GM12878 (cell line): ENCODE measurements around the gene SRGAP1. TPM values are rescaled to one million over a fixed set of nuclear protein-coding genes. Genes with fewer than 3 reads are reported as not detected.
A peak's percentile ranks its signal among the peaks of the same experiment; 100 is the strongest.

ENCODE experiments used
- BHLHE40 ChIP-seq, 2 experiments: fragments of 450-650 bp in 1 of 2; IDR thresholded peaks; 2 replicates each; pipeline ENCODE4 v1.6.1; 2011 to 2017; ENCODE audit warnings: low read depth in 2 of 2, borderline replicate concordance in 1 of 2, improper control_type of control experiment in 1 of 2, low read length in 1 of 2, mild to moderate bottlenecking in 1 of 2
- CBX3 ChIP-seq: fragments of 200-600 bp; sonication (generic); IDR thresholded peaks from 2 replicates; pipeline ENCODE4 v1.6.1; 2016; ENCODE audit warnings: low read depth, borderline replicate concordance
- E2F8 ChIP-seq: fragments of 450-650 bp; IDR thresholded peaks from 2 replicates; pipeline ENCODE4 v1.6.1; 2018; ENCODE audit warnings: mild to moderate bottlenecking, low read depth, moderate library complexity; ENCODE audit not compliant: partially characterized antibody
- EED ChIP-seq: sonication (generic); IDR thresholded peaks from 2 replicates; pipeline ENCODE4 v1.6.1; 2016; ENCODE audit warnings: antibody characterized with exemption, low read depth
- FOS ChIP-seq: IDR thresholded peaks from 3 replicates; pipeline ENCODE4 v1.6.1; 2011; ENCODE audit warnings: borderline replicate concordance; ENCODE audit not compliant: insufficient read length; ENCODE audit errors: extremely low read depth
- HDGF ChIP-seq: fragments of 450-650 bp; IDR thresholded peaks from 2 replicates; pipeline ENCODE4 v1.6.1; 2016; ENCODE audit warnings: antibody characterized with exemption
- IKZF1 ChIP-seq: fragments of 450-650 bp; conservative IDR thresholded peaks from 2 replicates; pipeline ENCODE4 v1.6.1; 2017; ENCODE audit warnings: antibody characterized with exemption, mild to moderate bottlenecking
- IKZF2 ChIP-seq, 2 experiments: fragments of 450-650 bp; IDR thresholded peaks; 2 replicates each; pipeline ENCODE4 v1.6.1; 2017; ENCODE audit warnings: mild to moderate bottlenecking in 2 of 2, moderate library complexity in 2 of 2
- JUND ChIP-seq: IDR thresholded peaks from 2 replicates; pipeline ENCODE4 v1.6.1; 2012; ENCODE audit warnings: low read depth, mild to moderate bottlenecking, low read length, improper control_type of control experiment, moderate library complexity
- MXI1 ChIP-seq: fragments of 150-350 bp; IDR thresholded peaks from 2 replicates; pipeline ENCODE4 v1.6.1; 2011; ENCODE audit warnings: low read depth, mild to moderate bottlenecking, inconsistent platforms, low read length, improper control_type of control experiment
- MYC ChIP-seq: IDR thresholded peaks from 2 replicates; pipeline ENCODE4 v1.6.1; 2011; ENCODE audit warnings: mild to moderate bottlenecking, low read length, moderate library complexity, inconsistent platforms; ENCODE audit not compliant: insufficient read depth, insufficient replicate concordance, insufficient read length, severe bottlenecking
- NBN ChIP-seq: fragments of 450-650 bp; IDR thresholded peaks from 2 replicates; pipeline ENCODE4 v1.6.1; 2016
- NFYA ChIP-seq: IDR thresholded peaks from 2 replicates; pipeline ENCODE4 v1.6.1; 2011; ENCODE audit warnings: low read depth, mild to moderate bottlenecking, low read length, improper control_type of control experiment, borderline replicate concordance
- NFYB ChIP-seq: IDR thresholded peaks from 2 replicates; pipeline ENCODE4 v1.6.1; 2011; ENCODE audit warnings: low read depth, mild to moderate bottlenecking, low read length, improper control_type of control experiment, moderate library complexity; ENCODE audit not compliant: insufficient read depth
- PRDM15 ChIP-seq: fragments of 450-650 bp; formaldehyde crosslinking; IDR thresholded peaks from 2 replicates; pipeline ENCODE4 v1.4.0; 2020; ENCODE audit warnings: mild to moderate bottlenecking, moderate library complexity
- RFX5 ChIP-seq: IDR thresholded peaks from 2 replicates; pipeline ENCODE4 v1.6.1; 2011; ENCODE audit warnings: low read depth, low read length, improper control_type of control experiment
- SIN3A ChIP-seq: IDR thresholded peaks from 2 replicates; pipeline ENCODE4 v1.6.1; 2012; ENCODE audit warnings: low read depth, low read length, improper control_type of control experiment
- SUPT20H ChIP-seq: IDR thresholded peaks from 2 replicates; pipeline ENCODE4 v1.6.1; 2011; ENCODE audit warnings: low read depth, mild to moderate bottlenecking, low read length, moderate library complexity, borderline replicate concordance; ENCODE audit not compliant: control insufficient read depth
- TAF1 ChIP-seq: IDR thresholded peaks from 2 replicates; pipeline ENCODE4 v1.6.1; 2011; ENCODE audit warnings: mild to moderate bottlenecking, low read depth, low read length, borderline replicate concordance
- ZSCAN29 ChIP-seq: fragments of 450-650 bp; IDR thresholded peaks from 2 replicates; pipeline ENCODE4 v1.6.1; 2017; ENCODE audit warnings: mild to moderate bottlenecking, moderate library complexity
- polyA plus RNA-seq, 11 experiments: library from polyadenylated mRNA; depleted of rRNA in 4 of 11; unstranded in 6 of 11; stranded (reverse) in 5 of 11; fragments of >200 nt; fragmentation: Nextera tagmentation in 4 of 11; fragmentation: Illumina TruSeq in 1 of 11; extraction: Ambion mirVana in 4 of 11; extraction: Trizol in 1 of 11; gene quantifications; 1 replicate in 1 of 11; 2 replicates in 10 of 11; pipeline versions ENCODE4 v1.2.1 to v1.2.3, GENCODE V29; 2011 to 2016; ENCODE audit warnings: inconsistent platforms in 2 of 11, missing spikeins in 2 of 11, low read depth in 1 of 11
- total RNA-seq, 4 experiments: library from RNA; depleted of rRNA in 3 of 4; stranded (reverse); fragments of >200 nt in 3 of 4; fragmentation: Illumina TruSeq in 1 of 4; extraction: Trizol in 1 of 4; gene quantifications; 2 replicates each; pipeline versions ENCODE4 v1.2.1 to v1.2.3, GENCODE V29; 2013 to 2021
- TF ChIP-seq, protein P1 (sequence below): fragments of 450-650 bp; IDR thresholded peaks from 2 replicates; pipeline ENCODE4 v1.6.1; 2017; ENCODE audit warnings: mild to moderate bottlenecking, low read depth, inconsistent platforms; ENCODE audit not compliant: poor library complexity, severe bottlenecking

Gene SRGAP1
- total and polyA plus RNA-seq, 10 of the 15 experiments (the other 5 are each of a cell fraction or from before 2014, with no cell fraction given) = 0.16 to 0.85 (median 0.46) TPM

DNA sequence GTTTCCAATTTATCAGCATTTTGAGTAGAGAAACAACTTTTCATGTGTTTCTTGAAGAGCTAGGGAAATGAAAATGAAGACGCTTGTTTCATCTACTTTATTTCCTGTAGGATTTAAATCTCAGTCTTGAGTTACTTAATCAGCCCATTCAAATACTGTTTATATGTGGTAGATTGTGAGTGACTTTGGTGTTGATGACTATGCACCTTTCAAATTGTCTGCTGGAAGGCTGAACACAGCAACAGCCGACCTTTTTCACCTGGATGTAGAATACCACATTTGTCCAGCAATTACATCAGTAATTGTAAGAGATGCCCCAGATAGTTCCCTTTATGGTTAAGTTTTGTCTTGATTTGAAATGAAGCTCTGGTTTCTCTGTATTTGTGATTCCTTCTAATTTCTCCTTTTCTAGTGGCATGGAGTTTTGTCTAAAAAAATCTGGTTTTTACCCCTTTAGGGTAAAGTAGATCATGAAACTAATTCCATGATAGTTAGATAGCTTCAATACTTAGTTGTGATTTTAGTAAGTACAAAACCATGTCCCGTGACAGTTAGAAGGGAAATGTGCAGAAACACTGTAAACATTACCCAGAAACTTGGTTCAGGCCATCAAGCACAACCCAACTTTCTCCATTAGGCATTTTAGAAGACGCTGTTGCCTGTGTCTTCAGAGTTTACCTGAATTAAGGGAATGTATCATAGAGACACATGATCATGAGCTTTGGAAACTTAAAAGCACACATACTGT, 165.0 kb downstream of the SRGAP1 start (continued):
- no peak for TF ChIP-seq JUND
- TF ChIP-seq, protein P1, sequence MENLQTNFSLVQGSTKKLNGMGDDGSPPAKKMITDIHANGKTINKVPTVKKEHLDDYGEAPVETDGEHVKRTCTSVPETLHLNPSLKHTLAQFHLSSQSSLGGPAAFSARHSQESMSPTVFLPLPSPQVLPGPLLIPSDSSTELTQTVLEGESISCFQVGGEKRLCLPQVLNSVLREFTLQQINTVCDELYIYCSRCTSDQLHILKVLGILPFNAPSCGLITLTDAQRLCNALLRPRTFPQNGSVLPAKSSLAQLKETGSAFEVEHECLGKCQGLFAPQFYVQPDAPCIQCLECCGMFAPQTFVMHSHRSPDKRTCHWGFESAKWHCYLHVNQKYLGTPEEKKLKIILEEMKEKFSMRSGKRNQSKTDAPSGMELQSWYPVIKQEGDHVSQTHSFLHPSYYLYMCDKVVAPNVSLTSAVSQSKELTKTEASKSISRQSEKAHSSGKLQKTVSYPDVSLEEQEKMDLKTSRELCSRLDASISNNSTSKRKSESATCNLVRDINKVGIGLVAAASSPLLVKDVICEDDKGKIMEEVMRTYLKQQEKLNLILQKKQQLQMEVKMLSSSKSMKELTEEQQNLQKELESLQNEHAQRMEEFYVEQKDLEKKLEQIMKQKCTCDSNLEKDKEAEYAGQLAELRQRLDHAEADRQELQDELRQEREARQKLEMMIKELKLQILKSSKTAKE = peak; percentile 33
- no peak for TF ChIP-seq EED
- TF ChIP-seq PRDM15 (CRISPR knock-in tag) = no peak
- TF ChIP-seq MXI1 = 0 out of 2 replicates have a peak, but pooled peaks have one; percentile 12
- no peak for TF ChIP-seq NBN
- TF ChIP-seq IKZF2 (IDR thresholded peaks at IDR 0.05) = peak; percentile 39 to 47; a peak in 3 of 4 replicates
- TF ChIP-seq NFYB = no peak
- TF ChIP-seq CBX3 = no peak
- no peak for TF ChIP-seq NFYA
- TF ChIP-seq BHLHE40 (IDR thresholded peaks at IDR 0.05; ENCODE audit: borderline replicate concordance in 1 of 2, low read depth in 2 of 2, low read length in 1 of 2) = peak; percentile 67 to 73; a peak in 3 of 4 replicates
- no peak for TF ChIP-seq RFX5
- no peak for TF ChIP-seq SUPT20H
- peak; percentile 38; the same call in 1 of the 2 replicates for TF ChIP-seq IKZF1
- TF ChIP-seq TAF1 = no peak
- no peak for TF ChIP-seq FOS
- no peak for TF ChIP-seq SIN3A
- no peak for TF ChIP-seq MYC
- no peak for TF ChIP-seq E2F8
- TF ChIP-seq ZSCAN29 = no peak
- TF ChIP-seq HDGF = no peak
